Prostate gland (tissue), 2 donors: ENCODE results near the gene PCDHB10. TPM values are rescaled to one million over a fixed set of nuclear protein-coding genes. Genes with fewer than 3 reads are reported as not detected.
"Not testable (repeated sequence)": the region's sequence is repeated elsewhere in the genome, so short reads cannot be mapped to it uniquely, and the experiment has no call there.

Experiments used
- DNase-seq: peaks from one replicate; pipeline ENCODE4 v3.0.0-alpha.2; 2019; ENCODE audit warnings: low spot score
- H3K27ac ChIP-seq, 2 donors: fragments of 200-600 bp; sonication (generic); 2 replicates each; pipeline ENCODE4 v1.5.1; 2017 to 2019
- H3K27me3 ChIP-seq: fragments of 200-600 bp; sonication (generic); replicated peaks from 2 replicates; pipeline ENCODE4 v1.5.1; 2019; ENCODE audit not compliant: insufficient read depth
- H3K36me3 ChIP-seq, 2 donors: fragments of 200-600 bp; sonication (generic); 1 replicate in 1 of 2; 2 replicates in 1 of 2; pipeline versions ENCODE4 v1.5.1 to v1.8.1; 2017 to 2019
- H3K4me1 ChIP-seq: fragments of 200-600 bp; sonication (generic); replicated peaks from 2 replicates; pipeline ENCODE4 v1.5.1; 2019
- H3K4me3 ChIP-seq, 2 donors: fragments of 200-600 bp; sonication (generic); 2 replicates each; pipeline ENCODE4 v1.5.1; 2017 to 2019
- H3K9me3 ChIP-seq: fragments of 200-600 bp; sonication (generic); 2 replicates; pipeline ENCODE4 v1.5.1; 2017
- POLR2A ChIP-seq: fragments of 450-650 bp; IDR thresholded peaks from one replicate; pipeline ENCODE4 v1.6.1; 2016; ENCODE audit warnings: antibody characterized with exemption, mild to moderate bottlenecking
- POLR2AphosphoS5 ChIP-seq: sonication (generic); formaldehyde crosslinking; IDR thresholded peaks from one replicate; pipeline ENCODE4 v1.6.1; 2017; ENCODE audit warnings: antibody characterized with exemption
- WGBS: methylation state at CpG from one replicate; pipeline ENCODE4 v1.1.5; 2018; 5-methylcytosine and 5-hydroxymethylcytosine counted together
- intact Hi-C: fragments of 100-400 bp; cut with DNase I; formaldehyde crosslinking; loops from one replicate; pipeline ENCODE4 v1.14.2; 2022
- total RNA-seq, 2 donors: library from RNA; depleted of rRNA; stranded (reverse); fragments of >200 nt; gene quantifications; one replicate each; pipeline ENCODE4 v1.1.0, GENCODE V29; 2016
- TF ChIP-seq, protein P1 (sequence below), 4 experiments: fragments of 200-600 bp in 2 of 4; fragments of 450-650 bp in 2 of 4; sonication (generic) in 2 of 4; IDR thresholded peaks; 1 replicate in 3 of 4; 2 replicates in 1 of 4; pipeline ENCODE4 v1.5.1; 2016 to 2019; ENCODE audit warnings: antibody characterized with exemption in 4 of 4, mild to moderate bottlenecking in 2 of 4, moderate library complexity in 2 of 4

PCDHB10 gene
- total RNA-seq, 2 donors from 2014 or later = 0.96 to 3.5 TPM

DNA sequence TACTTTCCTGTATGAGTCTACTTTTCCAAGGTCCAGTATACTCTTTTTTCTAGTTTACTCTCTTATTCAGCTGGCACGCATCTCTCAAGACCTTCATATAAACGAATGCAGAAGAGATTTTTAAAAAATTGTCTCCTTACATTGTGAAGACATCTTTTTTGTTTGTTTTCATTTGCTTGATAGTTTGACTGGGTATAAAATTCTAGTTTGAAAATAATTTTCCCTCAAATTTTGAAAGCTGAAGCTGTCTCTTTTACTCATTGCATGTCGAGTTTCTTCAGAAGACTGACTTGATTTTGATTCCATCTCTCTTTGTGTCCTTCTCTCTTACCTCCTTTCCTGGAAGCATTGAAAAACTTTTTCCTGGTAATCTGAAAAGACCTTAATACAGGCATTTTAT, 4.2 kb downstream of the PCDHB10 start:
- H3K27me3 ChIP-seq = no peaks in the 10 kb centered on the region
- no peaks in the 10 kb centered on the region for H3K4me1 ChIP-seq

DNA sequence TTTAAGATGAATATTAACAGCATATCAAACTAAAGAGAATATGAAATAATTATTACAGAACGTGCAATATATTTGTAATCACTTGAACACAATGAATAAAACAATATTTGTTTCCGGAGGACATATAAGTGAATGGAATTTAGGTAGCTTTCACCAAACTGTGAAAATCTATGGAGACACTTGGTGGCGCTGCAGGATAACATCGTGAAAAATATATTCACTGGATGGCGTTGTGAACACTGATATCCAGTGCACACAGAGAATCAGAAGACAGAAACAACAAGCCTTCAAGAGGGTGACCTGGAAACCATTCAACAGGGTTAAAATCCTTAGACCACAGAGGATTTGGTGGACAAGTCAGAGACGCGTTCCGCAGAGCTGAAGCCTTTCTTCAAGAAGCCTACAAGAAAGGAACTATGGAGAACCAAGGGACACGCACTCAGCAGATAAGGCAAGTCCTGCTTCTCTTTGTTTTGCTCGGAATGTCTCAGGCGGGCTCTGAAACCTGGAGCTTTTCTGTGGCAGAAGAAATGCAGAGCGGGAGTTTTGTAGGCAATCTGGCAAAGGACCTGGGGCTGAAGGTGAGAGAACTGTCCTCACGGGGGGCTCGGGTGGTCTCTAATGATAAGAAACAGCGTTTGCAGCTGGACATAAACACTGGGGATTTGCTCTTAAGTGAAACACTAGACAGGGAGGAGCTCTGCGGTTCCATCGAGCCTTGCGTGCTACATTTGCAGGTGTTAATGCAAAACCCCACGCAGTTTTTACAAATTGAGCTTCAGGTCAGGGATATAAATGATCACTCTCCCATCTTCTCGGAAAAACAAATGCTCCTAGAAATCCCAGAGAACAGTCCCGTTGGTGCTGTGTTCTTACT, 7.4 kb downstream of the PCDHB10 start, which contains the start of gene PCDHB11:
TSS of gene PCDHB11 (plus strand) at position 269 of the 877 bp plus-strand sequence. CDS start at position 417, 148 bp downstream.
- Histone ChIP-seq H3K27ac (no peak within 1 kb of the TSS), H3K9me3 (no peaks in the 10 kb centered on the region), H3K36me3 (no peaks in the 10 kb centered on the region), H3K4me1 (no peaks in the 10 kb centered on the region), H3K27me3 (no peaks in the 10 kb centered on the region), H3K4me3 (peak within 1 kb of the TSS in 1 of 2 donors; percentile 3)
- no peak for DNase-seq
- intact Hi-C loops = loop anchor here (10.0 kb wide), 1 partner anchor 365 kb away; no protein-coding TSS in a partner anchor
- WGBS = 40% methylated on average over 21 of the region's 21 CpGs
- TF ChIP-seq, protein P1, sequence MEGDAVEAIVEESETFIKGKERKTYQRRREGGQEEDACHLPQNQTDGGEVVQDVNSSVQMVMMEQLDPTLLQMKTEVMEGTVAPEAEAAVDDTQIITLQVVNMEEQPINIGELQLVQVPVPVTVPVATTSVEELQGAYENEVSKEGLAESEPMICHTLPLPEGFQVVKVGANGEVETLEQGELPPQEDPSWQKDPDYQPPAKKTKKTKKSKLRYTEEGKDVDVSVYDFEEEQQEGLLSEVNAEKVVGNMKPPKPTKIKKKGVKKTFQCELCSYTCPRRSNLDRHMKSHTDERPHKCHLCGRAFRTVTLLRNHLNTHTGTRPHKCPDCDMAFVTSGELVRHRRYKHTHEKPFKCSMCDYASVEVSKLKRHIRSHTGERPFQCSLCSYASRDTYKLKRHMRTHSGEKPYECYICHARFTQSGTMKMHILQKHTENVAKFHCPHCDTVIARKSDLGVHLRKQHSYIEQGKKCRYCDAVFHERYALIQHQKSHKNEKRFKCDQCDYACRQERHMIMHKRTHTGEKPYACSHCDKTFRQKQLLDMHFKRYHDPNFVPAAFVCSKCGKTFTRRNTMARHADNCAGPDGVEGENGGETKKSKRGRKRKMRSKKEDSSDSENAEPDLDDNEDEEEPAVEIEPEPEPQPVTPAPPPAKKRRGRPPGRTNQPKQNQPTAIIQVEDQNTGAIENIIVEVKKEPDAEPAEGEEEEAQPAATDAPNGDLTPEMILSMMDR (IDR thresholded peaks at IDR 0.05) = no peak
- no peak for TF ChIP-seq POLR2AphosphoS5
- TF ChIP-seq POLR2A = no peak

More for the DNA sequence above, 4.2 kb downstream of the PCDHB10 start:
- intact Hi-C loops = loop anchor here (10.0 kb wide), 1 partner anchor 368 kb away; no protein-coding TSS in a partner anchor
- TF ChIP-seq POLR2A (no peak), POLR2AphosphoS5 (no peak)
- TF ChIP-seq, protein P1 (IDR thresholded peaks at IDR 0.05) = no peak
- Histone ChIP-seq H3K27ac (no peak overlapping the region), H3K36me3 (no peaks in the 10 kb centered on the region), H3K9me3 (no peaks in the 10 kb centered on the region), H3K4me3 (no peak overlapping the region)
- no peak for DNase-seq
- 57% methylated on average over 3 of the region's 3 CpGs for WGBS

DNA sequence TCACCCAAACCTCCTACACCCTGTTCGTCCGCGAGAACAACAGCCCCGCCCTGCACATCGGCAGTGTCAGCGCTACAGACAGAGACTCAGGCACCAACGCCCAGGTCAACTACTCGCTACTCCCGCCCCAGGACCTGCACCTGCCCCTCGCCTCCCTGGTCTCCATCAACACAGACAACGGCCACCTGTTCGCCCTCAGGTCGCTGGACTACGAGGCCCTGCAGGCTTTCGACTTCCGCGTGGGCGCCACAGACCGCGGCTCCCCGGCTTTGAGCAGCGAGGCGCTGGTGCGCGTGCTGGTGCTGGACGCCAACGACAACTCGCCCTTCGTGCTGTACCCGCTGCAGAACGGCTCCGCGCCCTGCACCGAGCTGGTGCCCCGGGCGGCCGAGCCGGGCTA, 9.0 kb downstream of the PCDHB10 start:
- H3K4me1 ChIP-seq, H3K9me3 ChIP-seq, H3K4me3 ChIP-seq, H3K27ac ChIP-seq, intact Hi-C loops, H3K27me3 ChIP-seq, H3K36me3 ChIP-seq, DNase-seq: not testable (repeated sequence)
- 20% methylated on average over 18 of the region's 38 CpGs for WGBS

DNA sequence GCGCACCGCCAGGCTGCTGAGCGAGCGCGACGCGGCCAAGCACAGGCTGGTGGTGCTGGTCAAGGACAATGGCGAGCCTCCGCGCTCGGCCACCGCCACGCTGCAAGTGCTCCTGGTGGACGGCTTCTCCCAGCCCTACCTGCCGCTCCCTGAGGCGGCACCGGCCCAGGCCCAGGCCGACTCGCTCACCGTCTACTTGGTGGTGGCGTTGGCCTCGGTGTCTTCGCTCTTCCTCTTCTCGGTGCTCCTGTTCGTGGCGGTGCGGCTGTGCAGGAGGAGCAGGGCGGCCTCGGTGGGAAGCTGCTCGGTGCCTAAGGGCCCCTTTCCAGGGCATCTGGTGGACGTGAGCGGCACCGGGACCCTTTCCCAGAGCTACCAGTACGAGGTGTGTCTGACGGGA, 9.5 kb downstream of the PCDHB10 start:
- H3K4me3 ChIP-seq, H3K36me3 ChIP-seq, H3K27me3 ChIP-seq, H3K27ac ChIP-seq, DNase-seq, intact Hi-C loops, H3K4me1 ChIP-seq, H3K9me3 ChIP-seq: not testable (repeated sequence)
- 30% methylated on average over 18 of the region's 35 CpGs for WGBS

DNA sequence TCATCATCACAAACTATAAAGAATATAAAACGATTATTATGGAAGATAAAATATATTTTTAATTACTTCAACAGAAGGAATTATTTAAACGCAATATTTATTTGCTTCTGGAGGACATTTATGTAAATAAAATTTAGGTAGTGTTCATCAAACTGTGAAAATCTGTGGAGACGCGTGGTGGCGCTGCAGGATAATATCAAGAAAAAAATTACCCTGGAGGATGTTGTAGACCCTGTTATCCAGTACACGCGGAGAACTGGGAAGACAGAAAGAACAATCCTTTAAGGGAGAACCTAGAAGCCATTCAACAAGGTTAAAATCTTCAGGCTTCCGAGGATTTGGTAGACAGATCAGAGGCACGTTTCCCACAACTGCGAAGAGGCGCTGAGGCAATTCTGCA, 16.3 kb downstream of the PCDHB10 start, which contains the start of gene PCDHB12:
TSS of gene PCDHB12 (plus strand) at position 242 of the 400 bp plus-strand sequence. CDS start 189 bp downstream, outside the sequence.
- Histone ChIP-seq H3K27me3 (peaks cover 11% of the 10 kb centered on the region), H3K36me3 (no peaks in the 10 kb centered on the region), H3K9me3 (no peaks in the 10 kb centered on the region), H3K4me1 (no peaks in the 10 kb centered on the region), H3K27ac (no peak within 1 kb of the TSS), H3K4me3 (no peak within 1 kb of the TSS)
- no peak for DNase-seq
- intact Hi-C loops = no loop called here
- TF ChIP-seq POLR2AphosphoS5 (no peak), POLR2A (no peak)
- TF ChIP-seq, protein P1 (IDR thresholded peaks at IDR 0.05) = no peak
- WGBS = 16% methylated on average over 11 of the region's 11 CpGs

DNA sequence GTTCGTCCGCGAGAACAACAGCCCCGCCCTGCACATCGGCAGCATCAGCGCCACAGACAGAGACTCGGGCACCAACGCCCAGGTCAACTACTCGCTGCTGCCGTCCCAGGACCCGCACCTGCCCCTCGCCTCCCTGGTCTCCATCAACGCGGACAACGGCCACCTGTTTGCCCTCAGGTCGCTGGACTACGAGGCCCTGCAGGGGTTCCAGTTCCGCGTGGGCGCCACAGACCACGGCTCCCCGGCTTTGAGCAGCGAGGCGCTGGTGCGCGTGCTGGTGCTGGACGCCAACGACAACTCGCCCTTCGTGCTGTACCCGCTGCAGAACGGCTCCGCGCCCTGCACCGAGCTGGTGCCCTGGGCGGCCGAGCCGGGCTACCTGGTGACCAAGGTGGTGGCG, 18.1 kb downstream of the PCDHB10 start:
- intact Hi-C loops = not testable (repeated sequence)

DNA sequence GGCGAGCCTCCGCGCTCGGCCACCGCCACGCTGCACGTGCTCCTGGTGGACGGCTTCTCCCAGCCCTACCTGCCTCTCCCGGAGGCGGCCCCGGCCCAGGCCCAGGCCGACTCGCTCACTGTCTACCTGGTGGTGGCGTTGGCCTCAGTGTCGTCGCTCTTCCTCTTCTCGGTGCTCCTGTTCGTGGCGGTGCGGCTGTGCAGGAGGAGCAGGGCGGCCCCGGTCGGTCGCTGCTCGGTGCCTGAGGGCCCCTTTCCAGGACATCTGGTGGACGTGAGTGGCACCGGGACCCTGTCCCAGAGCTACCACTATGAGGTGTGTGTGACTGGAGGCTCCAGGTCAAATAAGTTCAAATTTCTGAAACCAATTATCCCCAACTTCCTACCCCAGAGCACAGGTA, 18.7 kb downstream of the PCDHB10 start:
- H3K27ac ChIP-seq, H3K36me3 ChIP-seq, DNase-seq, intact Hi-C loops, H3K4me3 ChIP-seq, H3K4me1 ChIP-seq, H3K9me3 ChIP-seq: not testable (repeated sequence)
- whole genome bisulfite sequencing = 25% methylated on average over 13 of the region's 27 CpGs
- H3K27me3 ChIP-seq = peaks cover 11% of the 10 kb centered on the region

More for the DNA sequence above, 18.1 kb downstream of the PCDHB10 start:
- H3K9me3 ChIP-seq, H3K4me1 ChIP-seq, H3K27ac ChIP-seq, DNase-seq, H3K4me3 ChIP-seq, H3K36me3 ChIP-seq: not testable (repeated sequence)
- peaks cover 11% of the 10 kb centered on the region for H3K27me3 ChIP-seq
- WGBS = 31% methylated on average over 15 of the region's 39 CpGs
